H4 (cell line): ENCODE measurements around the gene RHOT2. TPM values are rescaled to one million over a fixed set of nuclear protein-coding genes. Genes with fewer than 3 reads are reported as not detected.

Experiments used
- DNase-seq: peaks from one replicate; pipeline ENCODE4 v3.0.0-alpha.2; 2015; ENCODE audit warnings: low spot score
- total RNA-seq: library from RNA; depleted of rRNA; stranded (reverse); fragments of >200 nt; shearing (Covaris generic); gene quantifications from 2 replicates; pipeline ENCODE4 v1.2.3, GENCODE V29; 2014

The RHOT2 gene
- total RNA-seq, 1 experiment from 2014 or later: 6.5 TPM

DNA sequence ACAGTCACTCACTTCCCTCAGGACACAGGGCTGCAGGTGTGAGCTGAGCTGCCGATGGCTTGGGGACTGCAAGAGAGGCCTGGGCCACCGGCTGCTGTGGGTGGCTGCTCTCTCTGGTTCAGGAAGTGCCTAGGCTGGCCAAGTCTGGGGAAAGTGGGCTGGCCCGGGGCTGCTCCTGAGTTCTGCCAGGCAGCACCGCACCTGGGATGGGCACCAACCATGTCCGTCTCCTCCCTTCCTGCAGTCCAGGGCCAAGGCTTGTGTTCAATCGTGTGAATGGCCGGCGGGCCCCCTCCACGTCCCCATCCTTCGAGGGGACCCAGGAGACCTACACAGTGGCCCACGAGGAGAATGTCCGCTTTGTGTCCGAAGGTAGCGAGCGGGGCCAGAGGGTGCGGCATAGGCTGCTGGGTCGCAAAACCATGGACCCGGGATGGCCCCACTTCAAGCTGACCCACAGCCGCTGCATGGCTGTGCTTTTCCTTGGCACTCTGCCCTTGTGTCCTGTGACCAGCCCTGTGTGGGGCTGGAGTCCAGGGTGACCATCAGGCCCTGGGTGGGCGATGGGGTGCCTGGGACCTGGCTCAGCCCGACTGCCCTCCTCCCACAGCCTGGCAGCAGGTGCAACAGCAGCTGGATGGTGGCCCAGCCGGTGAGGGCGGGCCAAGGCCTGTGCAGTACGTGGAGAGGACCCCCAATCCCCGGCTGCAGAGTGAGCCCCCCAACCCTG is 20.6 kb upstream of the RHOT2 start:
- DNase-seq: no peak

GRCh38 chr16:648071-648780 is 19.7 kb upstream of the RHOT2 start:
- DNase-seq: peak; percentile 21

DNA sequence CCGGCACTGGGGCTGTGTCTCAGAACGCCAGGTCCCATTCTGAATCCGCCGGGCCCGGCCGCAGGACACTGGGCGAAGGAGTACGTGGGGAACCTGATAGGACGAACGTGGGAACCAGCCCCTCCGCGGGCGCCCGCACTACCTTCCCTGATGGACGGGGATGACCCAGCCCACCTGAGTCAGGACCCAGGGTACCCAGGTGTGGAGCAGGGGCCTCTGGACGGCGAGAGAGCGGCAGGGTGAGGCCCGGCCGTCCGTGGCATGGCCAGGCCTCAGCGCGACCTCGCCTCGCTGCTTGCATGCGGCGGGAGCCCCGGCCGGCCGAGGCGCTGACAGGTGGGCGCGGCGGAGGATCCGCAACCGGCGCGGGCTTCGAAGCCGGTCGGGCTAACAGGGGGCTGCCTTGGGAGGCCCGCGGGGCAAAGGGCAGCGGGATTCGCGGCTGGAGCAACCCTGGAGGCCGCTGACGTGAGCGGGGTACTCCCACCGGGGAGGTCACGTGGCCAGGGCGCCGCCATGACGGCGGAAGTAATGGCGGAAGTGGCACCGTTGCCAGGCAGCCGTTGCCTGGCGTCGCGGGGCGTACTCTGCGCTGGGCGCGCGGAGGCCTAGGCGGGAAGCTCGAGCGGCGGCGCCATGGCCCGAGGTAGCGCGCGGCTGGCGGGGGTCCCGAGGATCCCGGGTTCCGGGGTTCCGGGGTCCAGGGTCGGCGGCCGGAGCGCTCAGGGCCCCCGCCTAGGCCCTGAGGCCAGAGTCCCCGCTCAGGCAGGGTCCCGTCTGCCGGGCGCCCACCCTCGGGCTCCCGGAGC is 18.9 kb upstream of the RHOT2 start, which contains the start of gene WDR90:
WDR90 (plus strand) TSS at position 585 of the 809 bp plus-strand sequence; CDS start at position 637, 52 bp downstream.
- peak; percentile 82 for DNase-seq

GRCh38 chr16:649631-650030 is 18.3 kb upstream of the RHOT2 start:
- no peak for DNase-seq

GRCh38 chr16:651844-652243 is 16.1 kb upstream of the RHOT2 start:
- DNase-seq: no peak

DNA sequence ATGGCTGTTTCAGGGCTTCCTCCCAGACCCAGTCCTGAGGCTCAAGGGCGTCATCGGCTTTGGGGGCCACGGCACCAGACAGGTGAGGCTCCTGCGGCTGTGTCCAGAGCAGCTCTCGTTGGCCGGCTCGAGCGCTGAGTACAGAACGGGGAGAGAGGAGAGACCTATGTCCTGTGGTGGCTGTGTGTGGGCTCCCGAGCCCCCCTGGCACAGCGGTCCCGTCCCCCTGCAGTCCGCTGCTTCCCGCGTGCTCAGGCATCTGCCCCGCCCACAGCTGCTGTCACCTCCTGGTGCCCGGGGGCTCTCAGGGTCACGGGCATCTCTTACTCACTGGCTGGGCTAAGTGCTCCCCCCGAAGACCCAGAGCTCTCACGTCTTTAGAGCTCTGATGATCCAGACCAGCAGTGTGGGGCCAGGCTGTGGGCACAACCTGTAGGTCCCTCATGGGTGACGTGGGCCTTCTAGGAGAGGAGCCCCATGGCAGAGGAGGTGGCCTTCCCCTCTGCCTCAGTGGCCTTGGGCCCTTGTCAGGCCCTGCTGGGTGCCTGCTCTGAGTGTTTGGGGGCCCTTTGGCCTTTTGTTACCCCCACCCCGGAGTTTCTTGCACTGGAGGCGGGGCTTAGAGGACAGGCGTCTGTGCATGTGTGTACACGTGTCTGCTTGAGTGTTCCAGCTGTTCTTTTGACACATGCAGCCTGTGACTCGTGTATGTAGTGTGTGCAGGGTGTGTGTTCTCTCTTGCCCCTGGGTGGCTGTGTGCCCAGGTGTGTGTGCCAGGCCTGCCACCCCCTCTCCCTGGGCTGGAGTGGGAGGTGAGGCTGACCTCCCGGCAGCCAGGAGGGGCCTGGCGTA is 15.3 kb upstream of the RHOT2 start:
- DNase-seq: no peak

DNA sequence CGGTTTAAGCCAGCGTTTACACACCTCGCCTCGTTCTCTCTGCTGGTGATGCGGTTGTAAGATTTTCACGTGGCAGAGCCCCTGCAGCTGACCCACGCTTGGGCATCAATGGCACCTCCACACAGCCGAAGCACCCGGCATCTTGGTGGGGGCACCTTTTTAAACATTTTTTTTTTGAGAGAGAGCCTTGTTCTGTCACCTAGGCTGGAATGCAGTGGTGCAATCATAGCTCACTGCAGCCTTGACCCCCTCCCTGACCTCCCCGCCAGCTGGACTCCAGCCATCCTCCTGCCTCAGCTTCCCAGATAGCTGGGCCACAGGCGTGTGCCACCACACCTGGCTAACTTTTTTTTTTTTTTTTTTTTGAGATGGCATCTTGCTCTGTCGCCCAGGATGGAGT is 13.9 kb upstream of the RHOT2 start:
- DNase-seq: no peak

GRCh38 chr16:657487-657886 is 10.4 kb upstream of the RHOT2 start:
- DNase-seq: no peak

DNA sequence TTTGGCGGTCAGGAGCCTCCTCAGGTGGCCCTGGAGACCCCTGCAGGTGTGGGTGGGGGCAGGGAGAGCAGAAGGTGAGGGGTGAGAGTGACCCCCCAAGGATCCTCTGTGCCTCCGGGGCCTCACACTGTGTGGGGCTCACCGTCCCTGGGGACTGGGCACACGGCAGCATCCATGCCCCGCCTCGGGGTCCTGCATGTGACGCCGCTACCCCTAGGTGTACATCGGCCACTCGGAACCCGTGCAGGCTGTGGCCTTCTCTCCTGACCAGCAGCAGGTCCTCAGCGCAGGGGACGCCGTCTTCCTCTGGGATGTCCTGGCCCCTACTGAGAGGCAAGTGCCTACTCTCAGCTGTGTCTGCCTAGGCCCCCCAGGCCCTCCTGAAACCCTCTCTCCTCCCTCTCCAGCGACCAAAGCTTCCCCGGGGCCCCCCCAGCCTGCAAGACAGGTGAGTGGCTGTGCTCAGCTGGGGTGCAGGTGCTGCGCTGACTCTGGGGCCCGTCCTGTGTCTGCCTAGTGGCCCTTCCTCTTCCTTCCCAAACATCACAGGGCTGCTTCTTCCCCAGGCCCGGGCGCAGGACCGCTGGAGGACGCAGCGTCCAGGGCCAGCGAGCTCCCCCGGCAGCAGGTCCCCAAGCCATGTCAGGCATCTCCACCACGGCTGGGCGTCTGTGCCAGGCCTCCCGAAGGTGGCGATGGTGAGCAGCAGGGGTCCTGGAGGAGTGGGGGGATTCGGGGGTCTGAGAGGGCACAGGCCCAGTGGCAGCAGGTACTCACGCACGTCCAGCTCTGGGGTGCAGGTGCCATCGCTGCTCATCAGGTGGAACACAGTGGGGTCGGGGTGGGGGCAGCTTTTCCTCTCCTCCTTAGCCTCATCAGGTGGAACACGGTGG is 9.0 kb upstream of the RHOT2 start:
- DNase-seq: no peak

GRCh38 chr16:659618-660017 is 8.3 kb upstream of the RHOT2 start:
- DNase-seq: no peak

DNA sequence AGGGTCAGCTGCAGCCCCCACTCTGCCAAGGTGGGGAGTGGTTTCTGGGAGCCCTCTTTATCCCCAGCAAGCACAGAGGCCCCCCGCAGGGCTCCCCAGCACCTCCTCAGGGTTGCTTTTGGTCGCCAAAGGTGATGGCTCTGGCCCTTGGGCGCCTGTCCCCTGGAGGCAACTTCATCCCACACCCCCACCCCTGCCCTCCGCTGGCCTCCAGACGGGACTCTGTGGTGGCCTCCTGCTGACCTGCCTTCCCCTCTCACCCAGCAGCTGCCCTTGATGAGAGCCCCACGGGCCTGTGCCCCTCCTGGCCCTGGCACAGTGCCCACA is 7.8 kb upstream of the RHOT2 start:
- DNase-seq: no peak

DNA sequence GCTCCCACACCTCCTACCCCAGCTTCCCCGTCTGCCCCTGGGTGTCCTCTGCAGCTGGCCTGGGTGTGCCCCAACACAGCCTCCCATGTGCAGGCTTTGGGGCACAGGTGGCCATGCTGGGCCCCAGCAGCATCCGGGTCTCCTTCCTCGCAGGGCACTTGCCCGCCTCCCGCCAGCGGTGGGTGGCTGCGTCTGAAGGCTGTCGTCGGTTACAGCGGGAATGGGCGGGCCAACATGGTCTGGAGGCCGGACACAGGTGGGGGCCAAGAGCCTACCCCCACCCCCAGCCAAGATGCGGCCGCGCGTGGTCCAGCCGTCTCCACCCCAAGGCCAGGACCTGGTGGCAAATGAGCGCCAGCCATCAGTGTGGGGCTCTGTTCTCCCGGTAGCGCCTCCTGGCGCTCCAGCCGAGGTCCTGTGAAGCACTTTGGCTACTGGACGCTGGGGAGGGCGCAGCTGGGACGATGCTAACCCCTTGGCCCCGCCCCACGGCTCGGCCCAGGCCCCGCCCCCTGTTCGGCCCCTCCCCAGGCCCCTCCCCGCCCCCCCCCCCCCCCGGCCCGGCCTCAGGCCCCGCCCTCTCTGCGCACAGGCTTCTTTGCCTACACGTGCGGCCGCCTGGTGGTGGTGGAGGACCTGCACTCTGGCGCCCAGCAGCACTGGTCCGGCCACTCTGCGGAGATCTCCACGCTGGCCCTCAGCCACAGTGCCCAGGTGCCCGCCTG is 7.3 kb upstream of the RHOT2 start:
- DNase-seq: no peak

GRCh38 chr16:661184-661821 is 6.6 kb upstream of the RHOT2 start:
- no peak for DNase-seq

GRCh38 chr16:662095-662494 is 5.8 kb upstream of the RHOT2 start:
- DNase-seq: no peak

GRCh38 chr16:662597-662996 is 5.3 kb upstream of the RHOT2 start:
- DNase-seq: no peak

DNA sequence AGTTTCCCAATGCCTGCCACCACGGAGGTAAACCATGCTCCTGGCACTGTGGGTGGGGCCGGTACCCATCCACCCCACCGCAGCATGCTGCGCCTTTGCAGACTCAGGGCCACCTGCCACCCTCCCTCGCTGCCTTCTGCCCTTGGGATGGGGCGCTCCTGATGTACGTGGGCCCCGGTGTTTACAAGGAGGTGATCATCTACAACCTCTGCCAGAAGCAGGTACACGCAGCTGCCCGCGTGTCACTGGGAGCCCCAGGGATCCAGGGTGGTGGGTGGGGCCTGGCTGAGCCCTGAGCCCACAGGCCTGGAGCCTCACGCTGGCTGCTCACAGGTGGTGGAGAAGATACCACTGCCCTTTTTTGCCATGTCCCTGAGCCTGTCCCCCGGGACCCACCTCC is 1.4 kb upstream of the RHOT2 start:
- DNase-seq: no peak

DNA sequence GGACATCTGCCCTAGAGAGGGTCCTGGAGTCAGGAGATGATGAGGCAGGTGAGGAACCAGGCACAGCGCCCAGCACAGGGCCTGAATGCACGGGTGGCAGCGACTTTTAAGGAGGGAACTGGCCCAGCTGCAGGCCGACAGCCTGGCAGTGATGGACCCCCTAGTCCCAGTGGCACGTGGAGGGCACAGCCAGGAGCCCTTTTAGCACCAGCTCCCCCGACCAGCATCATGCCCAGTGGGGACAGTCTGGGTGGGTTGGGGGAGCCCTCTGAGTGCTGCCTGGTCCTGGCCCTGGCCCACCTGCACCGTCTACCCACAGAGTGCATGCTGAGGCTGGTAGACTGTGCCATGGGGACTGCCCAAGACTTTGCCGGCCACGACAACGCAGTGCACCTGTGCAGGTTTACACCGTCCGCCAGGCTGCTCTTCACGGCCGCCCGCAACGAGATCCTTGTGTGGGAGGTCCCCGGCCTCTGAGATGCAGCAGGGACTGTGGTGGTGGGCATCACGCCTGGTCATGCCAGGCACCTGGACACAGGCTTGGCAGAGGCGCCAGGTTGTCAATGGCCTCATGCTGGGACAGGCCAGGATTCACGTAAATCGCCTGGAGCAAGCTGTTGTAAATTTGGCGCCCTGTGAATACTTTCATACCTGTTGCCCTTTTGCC is 686 bp upstream of the RHOT2 start:
- DNase-seq: no peak

- DNase-seq: no peak
These were observed 713 bp downstream of the RHOT2 start for GRCh38 chr16:668519-669171.
